HT-29 (cell line): ENCODE data around the gene PRSS56. TPM values are rescaled to one million over a fixed set of nuclear protein-coding genes. Genes with fewer than 3 reads are reported as not detected.

Experiments
- DNase-seq: peaks from one replicate; pipeline ENCODE4 v3.0.0-alpha.2; 2015; ENCODE audit warnings: low spot score
- total RNA-seq: library from RNA; depleted of rRNA; stranded (reverse); fragments of >200 nt; shearing (Covaris generic); gene quantifications from 2 replicates; pipeline ENCODE4 v1.2.3, GENCODE V29; 2014; rRNA removed

The PRSS56 gene
- total RNA-seq, 1 experiment from 2014 or later = not detected

- no peak for DNase-seq
These were observed 52.9 kb downstream of the PRSS56 start for GRCh38 chr2:232573042-232573441.

GRCh38 chr2:232573771-232574435 lies 53.7 kb downstream of the PRSS56 start:
- no peak for DNase-seq

GRCh38 chr2:232574674-232575403 lies 54.7 kb downstream of the PRSS56 start:
- DNase-seq = no peak

Other genes with a start within 250 kb of the PRSS56 start
- 0.29 and 1.1 TPM in 2 replicates for gene ALPP, start 141.6 kb upstream of the PRSS56 start, total RNA-seq
- gene ALPG, start 113.5 kb upstream of the PRSS56 start, total RNA-seq = 0.16 TPM in 1 of 2 replicates, not detected in the other
- not detected in 2 replicates for gene ALPI, start 64.2 kb upstream of the PRSS56 start, total RNA-seq
- not detected in 2 replicates for gene ECEL1, start 32.6 kb upstream of the PRSS56 start, total RNA-seq
- not detected in 2 replicates for gene CHRND, start 5.8 kb downstream of the PRSS56 start, total RNA-seq
- gene CHRNG, start 19.3 kb downstream of the PRSS56 start, total RNA-seq = not detected in 2 replicates
- gene TIGD1, start 30.2 kb downstream of the PRSS56 start, total RNA-seq = 6.0 and 7.0 TPM in 2 replicates
- gene EIF4E2, start 30.3 kb downstream of the PRSS56 start, total RNA-seq = 77.5 and 87.8 TPM in 2 replicates
- not detected in 2 replicates for gene EFHD1, start 113.2 kb downstream of the PRSS56 start, total RNA-seq
- gene GIGYF2, start 176.9 kb downstream of the PRSS56 start, total RNA-seq = 27.1 and 40.2 TPM in 2 replicates